HL-60 (cell line): ENCODE results near the gene OTOP3.

Experiments used
- DNase-seq, 2 experiments: peaks; one replicate each; pipeline ENCODE4 v3.0.0-alpha.2; 2010 to 2020; ENCODE audit warnings: low read depth in 1 of 2, low spot score in 1 of 2
- H3K27ac ChIP-seq: fragments of 250-450 bp; sonication (Bioruptor Pico); replicated peaks from 2 replicates; pipeline ENCODE4 v1.5.1; 2020; ENCODE audit warnings: mild to moderate bottlenecking, moderate library complexity
- H3K27me3 ChIP-seq: fragments of 250-450 bp; sonication (Bioruptor Pico); 2 replicates; pipeline ENCODE4 v1.5.1; 2021; ENCODE audit warnings: mild to moderate bottlenecking, moderate library complexity; ENCODE audit not compliant: insufficient read depth, poor library complexity, severe bottlenecking
- H3K4me3 ChIP-seq: replicated peaks from 2 replicates; pipeline ENCODE4 v1.5.1; 2011; ENCODE audit warnings: mild to moderate bottlenecking, control low read depth, low read length; ENCODE audit not compliant: insufficient read depth
- CTCF ChIP-seq: IDR thresholded peaks from one replicate; pipeline ENCODE4 v1.5.1; 2011; ENCODE audit warnings: low read length, control low read depth, inconsistent platforms; ENCODE audit not compliant: insufficient read depth
- GABPA ChIP-seq: IDR thresholded peaks from 2 replicates; pipeline ENCODE4 v1.6.1; 2012; ENCODE audit warnings: low read depth
- POLR2AphosphoS5 ChIP-seq: IDR thresholded peaks from 2 replicates; pipeline ENCODE4 v1.6.1; 2012; ENCODE audit warnings: low read depth
- REST ChIP-seq: IDR thresholded peaks from 2 replicates; pipeline ENCODE4 v1.6.1; 2012; ENCODE audit warnings: low read depth; ENCODE audit not compliant: insufficient replicate concordance
- SPI1 ChIP-seq: IDR thresholded peaks from 2 replicates; pipeline ENCODE4 v1.6.1; 2012; ENCODE audit warnings: low read depth, mild to moderate bottlenecking, borderline replicate concordance

The OTOP3 gene

DNA sequence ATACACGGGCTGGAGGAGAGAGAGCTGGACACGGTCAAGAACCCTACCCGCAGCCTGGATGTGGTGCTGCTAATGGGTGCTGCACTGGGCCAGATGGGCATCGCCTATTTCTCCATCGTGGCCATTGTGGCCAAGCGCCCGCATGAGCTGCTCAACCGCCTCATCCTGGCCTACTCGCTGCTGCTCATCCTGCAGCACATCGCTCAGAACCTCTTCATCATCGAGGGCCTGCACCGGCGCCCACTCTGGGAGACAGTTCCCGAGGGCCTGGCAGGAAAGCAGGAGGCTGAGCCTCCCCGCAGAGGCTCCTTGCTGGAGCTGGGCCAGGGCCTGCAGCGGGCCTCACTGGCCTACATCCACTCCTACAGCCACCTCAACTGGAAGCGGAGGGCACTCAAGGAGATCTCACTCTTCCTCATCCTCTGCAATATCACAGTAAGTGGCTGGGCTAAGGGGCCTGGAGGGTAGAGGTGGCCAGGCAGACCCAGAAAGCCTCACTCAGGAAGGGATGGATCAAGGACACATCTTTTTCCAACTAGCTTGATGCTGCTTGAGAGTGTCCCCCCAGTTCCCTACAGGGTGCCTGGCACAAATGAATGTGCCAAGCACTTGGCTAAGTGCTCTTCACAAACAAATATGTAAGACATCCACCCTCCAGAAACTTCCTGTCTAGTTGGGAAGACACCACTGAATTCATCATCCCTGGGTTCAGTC lies 11.5 kb downstream of the OTOP3 start:
- no peak overlapping the region for H3K27ac ChIP-seq
- no peak for TF ChIP-seq POLR2AphosphoS5
- TF ChIP-seq REST, result no peak
- TF ChIP-seq GABPA, result no peak
- TF ChIP-seq CTCF, result no peak
- no peak for TF ChIP-seq SPI1
- no peak for DNase-seq
- no peaks in the 10 kb centered on the region for H3K27me3 ChIP-seq
- H3K4me3 ChIP-seq, result no peak overlapping the region

DNA sequence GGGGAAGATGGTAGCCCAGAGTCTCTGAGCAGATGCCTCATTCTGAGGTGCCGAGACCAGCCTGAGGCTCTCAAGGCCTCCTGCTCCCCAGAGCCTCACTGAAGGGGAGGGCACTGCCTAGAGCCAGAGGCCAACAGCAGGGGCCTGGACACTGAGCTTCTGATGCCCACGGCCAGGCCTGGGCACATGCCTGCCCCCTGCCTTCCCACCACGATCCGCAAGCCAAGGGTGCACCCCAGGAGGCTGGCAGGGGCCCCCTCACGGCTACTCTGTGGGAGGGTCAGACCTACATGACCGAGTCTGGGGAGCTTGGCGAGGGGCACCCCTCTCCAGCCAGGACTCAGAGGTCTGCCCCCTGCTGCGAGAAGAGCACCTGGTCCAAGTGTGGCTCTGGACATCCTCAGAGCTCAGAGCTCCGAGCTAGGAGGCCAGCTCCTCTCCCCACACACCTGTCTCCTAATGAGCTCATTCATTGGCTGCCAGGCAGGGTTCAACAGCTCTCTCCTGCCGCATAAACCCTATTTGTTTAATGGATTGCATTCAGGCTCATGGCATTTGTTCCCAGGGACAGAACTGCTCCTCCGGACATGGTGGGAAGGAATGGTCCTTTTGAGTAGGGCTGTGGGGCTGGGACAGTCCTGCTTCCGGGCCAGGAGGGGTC lies 13.9 kb downstream of the OTOP3 start:
- Histone ChIP-seq H3K4me3 (no peak overlapping the region), H3K27ac (no peak overlapping the region), H3K27me3 (no peaks in the 10 kb centered on the region)
- TF ChIP-seq REST, result no peak
- DNase-seq, result no peak

GRCh38 chr17:74950207-74950606 lies 14.5 kb downstream of the OTOP3 start:
- DNase-seq, result no peak
- Histone ChIP-seq H3K27ac (no peak overlapping the region), H3K4me3 (no peak overlapping the region), H3K27me3 (no peaks in the 10 kb centered on the region)
- TF ChIP-seq SPI1, result no peak
- no peak for TF ChIP-seq GABPA
- no peak for TF ChIP-seq REST
- no peak for TF ChIP-seq POLR2AphosphoS5
- no peak for TF ChIP-seq CTCF
